GM19035 (cell line): ENCODE results near the gene PCIF1.
"Not testable (repeated sequence)": the region's sequence is repeated elsewhere in the genome, so short reads cannot be mapped to it uniquely, and the experiment has no call there.

Experiments
- ATAC-seq: cut with Tn5 transposase; IDR thresholded peaks from one replicate; pipeline ENCODE4 v1.9.1; 2021; ENCODE audit not compliant: unreplicated experiment

Gene PCIF1

DNA sequence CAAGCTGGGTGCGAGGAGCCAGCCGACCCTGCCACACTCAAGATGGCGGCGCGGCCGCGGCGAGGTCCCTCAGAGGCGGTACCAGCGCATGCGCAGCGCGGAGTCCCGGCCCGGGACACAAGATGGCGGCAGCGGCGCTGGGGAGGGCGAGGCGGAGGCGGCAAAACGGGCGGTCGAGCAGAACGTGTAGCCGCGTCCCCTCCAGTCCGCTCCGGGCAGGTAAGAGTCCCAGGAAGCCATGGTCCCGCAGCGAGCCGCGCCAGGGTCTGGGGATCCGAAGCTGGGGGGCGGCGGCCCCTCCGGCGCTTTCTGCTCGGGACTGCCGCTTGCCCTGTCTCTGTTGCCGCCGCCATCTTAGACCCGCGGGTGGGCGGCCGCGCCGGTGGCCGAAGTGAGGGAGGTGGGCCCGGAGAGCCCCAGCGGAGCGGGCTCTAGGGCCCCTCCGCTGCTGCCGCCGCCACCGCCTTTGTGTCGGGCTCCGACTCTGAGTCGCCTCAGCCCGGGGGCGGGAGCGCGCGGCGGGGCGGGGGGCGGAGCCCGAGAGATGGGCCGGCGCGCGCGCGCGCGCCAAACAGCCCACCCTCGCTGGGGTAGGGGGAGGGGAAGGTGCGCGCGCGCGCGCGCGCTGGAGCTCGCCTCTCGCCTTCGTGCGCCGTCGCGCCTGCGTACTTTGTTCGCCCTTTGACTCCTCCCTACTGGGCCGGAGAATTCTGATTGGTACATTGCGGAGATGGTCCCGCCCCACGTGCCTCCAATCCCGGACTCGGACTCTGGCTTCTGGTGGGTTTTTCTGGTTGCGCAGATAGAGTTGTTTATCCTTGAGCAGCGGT lies at the start of gene PCIF1:
Gene PCIF1 (plus strand): TSS at position 98 of the 830 bp plus-strand sequence. CDS start 4,317 bp downstream, outside the sequence.
- ATAC-seq: peak; percentile 76

GRCh38 chr20:45886590-45887345 lies 47.7 kb upstream of the PCIF1 start:
- no peak for ATAC-seq

- ATAC-seq: no peak
Measured at GRCh38 chr20:45887346-45887715, 47.2 kb upstream of the PCIF1 start, which contains the start of gene SPATA25. SPATA25 (minus strand) TSS chr20:45887622; CDS start chr20:45887590, 32 bp downstream.

DNA sequence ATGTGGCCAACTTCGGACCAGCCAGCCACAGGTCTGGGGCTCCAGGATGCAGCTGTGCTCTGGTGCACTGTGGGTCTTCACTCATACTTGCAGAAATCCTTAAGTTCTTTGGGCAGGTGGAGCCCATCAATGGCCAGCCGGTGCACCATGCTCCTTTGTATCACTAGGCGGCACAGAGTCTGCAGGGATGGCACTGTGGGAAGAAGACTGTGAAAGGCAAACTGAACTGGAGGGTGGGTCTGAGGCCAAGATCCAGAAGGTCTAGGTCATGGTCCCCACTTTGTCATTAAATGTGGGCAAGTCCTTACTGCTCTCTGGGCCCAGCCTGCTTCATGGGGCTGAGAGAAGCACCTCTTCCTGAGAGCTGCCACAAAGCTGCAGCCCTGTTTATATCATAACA lies 45.8 kb upstream of the PCIF1 start:
- no peak for ATAC-seq

DNA sequence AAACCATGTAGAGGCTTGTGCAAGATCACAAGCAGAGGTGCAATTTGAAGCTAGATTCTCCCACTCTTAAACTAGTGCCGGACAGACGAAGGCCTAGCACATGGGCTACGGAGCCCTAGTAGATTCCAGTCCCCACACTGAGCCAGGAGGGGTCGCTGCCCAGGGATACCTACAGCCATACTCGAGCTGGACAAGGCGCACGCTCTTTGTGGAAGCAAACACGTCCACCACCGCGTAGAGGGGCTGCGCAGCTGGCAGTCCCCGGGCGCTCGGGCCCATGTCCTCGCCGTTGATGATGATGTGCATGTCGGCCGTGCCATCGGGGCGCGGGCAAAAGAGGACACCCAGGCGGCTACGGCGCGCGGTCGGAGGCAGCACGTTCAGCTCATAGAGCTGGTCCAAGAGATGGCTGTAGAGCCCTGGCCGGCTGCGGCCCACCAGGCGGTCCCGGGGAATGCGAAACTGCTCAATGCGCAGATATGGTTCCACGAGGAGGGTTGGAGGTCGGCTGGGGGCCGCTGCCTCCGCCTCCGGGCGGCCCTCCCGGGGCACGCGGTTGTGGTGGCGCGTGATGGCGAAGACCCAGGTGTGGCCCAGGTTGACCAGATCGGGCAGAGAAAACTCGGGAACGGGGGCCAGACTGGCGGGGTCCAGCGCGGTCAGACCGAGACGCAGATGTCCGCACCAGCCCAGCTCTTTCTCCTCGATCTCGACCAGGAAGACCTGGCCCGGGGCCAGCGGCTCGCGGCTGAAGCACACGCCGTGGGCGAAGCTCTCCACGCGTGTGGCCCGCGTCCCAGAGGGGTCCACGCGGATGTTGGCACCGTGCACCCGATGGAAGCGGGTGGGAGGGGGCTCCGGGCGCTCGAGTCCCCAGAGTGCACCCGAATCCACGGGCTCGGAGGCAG lies 44.2 kb upstream of the PCIF1 start:
- peak; percentile 4 for ATAC-seq

- ATAC-seq: peak; percentile 81
Measured at GRCh38 chr20:45890985-45891983, 43.2 kb upstream of the PCIF1 start, which contains the start of the genes CTSA and NEURL2. CTSA (plus strand) TSS chr20:45891335; CDS start chr20:45891569, 234 bp downstream. NEURL2 (minus strand) TSS chr20:45891208; CDS start chr20:45890991, 217 bp downstream.

- ATAC-seq: no peak
Measured at GRCh38 chr20:45892049-45892825, 42.2 kb upstream of the PCIF1 start.

DNA sequence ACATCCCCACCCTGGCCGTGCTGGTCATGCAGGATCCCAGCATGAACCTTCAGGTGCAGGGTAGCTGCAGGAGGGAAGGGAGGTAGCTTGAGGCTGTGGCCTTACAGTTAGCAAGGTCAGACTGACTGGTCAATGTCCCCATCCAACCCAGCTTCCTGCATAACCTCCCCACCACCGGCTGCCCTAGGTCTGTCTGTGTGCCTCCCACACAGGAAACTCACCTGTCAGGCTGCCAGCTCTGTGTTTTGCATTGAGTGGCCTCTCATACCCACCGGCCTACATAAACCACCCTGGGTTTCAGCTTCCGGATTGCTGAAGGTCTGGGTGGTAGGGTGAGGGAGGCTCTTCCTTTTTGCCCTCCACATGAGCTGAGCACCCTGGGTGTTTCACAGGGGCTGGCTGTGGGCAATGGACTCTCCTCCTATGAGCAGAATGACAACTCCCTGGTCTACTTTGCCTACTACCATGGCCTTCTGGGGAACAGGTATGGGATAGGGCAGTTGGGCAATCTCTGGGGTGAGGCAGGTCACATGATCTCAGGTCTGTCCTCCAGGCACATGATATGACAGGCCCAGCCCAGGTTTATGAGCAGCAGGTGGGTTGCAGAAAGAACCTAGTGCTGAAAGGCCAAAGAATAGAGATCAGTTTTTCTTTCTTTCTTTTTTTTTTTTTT lies 41.5 kb upstream of the PCIF1 start:
- no peak for ATAC-seq

- ATAC-seq: no peak
Measured at GRCh38 chr20:45893831-45894230, 40.7 kb upstream of the PCIF1 start.

- no peak for ATAC-seq
Measured at GRCh38 chr20:45894797-45895196, 39.7 kb upstream of the PCIF1 start.

GRCh38 chr20:45896641-45897161 lies 37.8 kb upstream of the PCIF1 start:
- ATAC-seq: no peak

DNA sequence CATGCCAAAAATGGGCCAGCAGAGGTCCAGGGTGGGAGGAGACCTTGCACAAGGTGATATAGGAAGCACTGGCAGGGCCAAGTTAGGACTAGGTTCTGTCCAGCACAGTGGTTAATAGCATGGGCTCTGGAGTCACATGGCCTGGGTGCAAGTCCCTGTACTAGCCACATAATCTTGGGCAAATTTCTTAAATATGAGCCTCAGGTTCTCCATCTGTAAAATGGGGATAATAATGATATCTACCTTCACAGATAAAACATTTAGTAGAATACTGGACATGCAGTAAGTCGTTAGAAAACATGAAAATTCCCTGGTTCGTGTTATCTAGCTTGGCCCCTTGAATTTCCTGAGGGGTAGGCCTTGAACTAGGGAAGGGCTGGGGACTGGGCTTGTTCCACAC lies 37.2 kb upstream of the PCIF1 start:
- no peak for ATAC-seq

DNA sequence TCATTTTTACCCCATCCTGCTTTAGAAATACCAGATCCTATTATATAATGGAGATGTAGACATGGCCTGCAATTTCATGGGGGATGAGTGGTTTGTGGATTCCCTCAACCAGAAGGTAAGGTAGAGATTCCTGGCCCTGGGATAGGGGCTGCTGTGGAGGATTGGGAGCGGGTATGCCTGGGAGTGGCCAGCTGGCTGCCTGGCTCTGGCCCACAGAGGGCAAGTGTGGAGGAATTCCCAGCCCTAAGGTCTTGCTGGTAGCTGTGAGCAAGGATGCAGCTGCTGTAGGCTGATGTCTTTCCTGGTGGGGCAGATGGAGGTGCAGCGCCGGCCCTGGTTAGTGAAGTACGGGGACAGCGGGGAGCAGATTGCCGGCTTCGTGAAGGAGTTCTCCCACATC lies 36.8 kb upstream of the PCIF1 start:
- no peak for ATAC-seq

GRCh38 chr20:45898285-45898684 lies 36.2 kb upstream of the PCIF1 start:
- ATAC-seq: no peak

- ATAC-seq: no peak
Measured at GRCh38 chr20:45899046-45899835, 35.2 kb upstream of the PCIF1 start.

- not testable (repeated sequence) for ATAC-seq
Measured at GRCh38 chr20:45901332-45901731, 33.2 kb upstream of the PCIF1 start.

DNA sequence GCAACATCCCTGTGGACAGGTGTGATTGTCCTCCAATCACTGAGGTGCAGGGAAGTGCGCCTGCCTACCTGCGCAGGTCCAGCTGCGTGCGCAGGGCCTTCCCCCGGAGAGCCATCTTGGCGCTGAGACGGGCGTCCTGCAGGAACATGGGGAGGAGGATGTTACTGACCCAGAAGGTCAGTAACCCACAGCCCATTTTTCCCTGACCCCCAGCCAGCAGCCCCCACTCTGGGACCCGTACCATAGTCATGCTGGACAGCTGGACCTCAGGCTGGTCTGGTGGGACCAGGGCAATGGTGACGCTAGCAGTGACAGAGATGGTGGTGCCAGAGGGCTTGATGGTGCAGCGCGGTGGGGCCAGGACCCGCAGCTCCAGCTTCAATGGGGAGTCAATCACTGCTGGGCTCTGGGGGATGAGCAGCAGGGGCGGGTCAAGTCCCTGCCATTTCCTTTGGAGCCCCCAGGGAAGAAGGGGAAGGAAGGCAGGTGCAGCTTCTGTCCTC lies 32.2 kb upstream of the PCIF1 start:
- ATAC-seq: no peak
